ENCODE data around the gene ARMC6.
A peak's percentile ranks its signal among the peaks of the same experiment; 100 is the strongest.
"Not testable (repeated sequence)": the region's sequence is repeated elsewhere in the genome, so short reads cannot be mapped to it uniquely, and the experiment has no call there.

Gene ARMC6

DNA sequence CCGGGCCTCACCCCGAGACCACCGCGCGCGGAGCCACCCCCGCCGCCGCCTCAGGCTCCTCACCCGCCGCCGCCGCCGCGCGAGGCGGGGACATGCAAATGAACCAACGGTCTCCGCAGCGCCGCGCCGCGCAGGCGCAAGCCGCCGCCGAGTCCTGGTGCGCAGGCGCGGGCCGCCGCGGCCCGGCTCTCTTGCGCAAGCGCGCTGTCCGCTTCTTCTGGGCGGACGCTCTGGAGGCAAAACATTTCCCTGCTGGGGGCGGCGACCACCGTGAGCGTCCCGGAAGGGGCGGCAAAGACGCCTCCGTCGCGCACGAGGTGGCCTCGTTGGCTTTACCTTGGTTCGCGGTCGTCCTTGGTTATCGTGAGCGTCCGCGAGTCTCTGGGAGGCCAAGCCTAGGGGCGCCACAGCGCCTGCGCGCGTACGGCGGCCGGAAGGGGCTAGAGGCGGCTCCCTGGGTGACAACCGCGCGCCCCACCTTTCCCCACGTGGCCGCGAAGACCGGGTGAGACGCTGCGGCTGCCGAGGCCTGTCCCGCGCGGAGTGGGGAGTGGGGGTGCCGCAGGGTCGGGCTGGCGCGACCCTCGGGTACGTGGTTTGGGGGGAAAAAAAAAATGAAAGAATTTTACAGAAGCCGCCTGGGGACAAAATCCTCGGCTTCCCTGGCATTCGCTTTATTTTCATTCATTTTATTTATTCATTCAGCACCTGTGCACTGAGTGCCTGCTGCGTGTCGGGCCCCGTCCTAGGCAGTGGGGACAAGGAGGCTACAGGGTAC is at the start of gene ARMC6, which contains the start of gene SUGP2:
ARMC6 (plus strand) TSS at position 178 of the 778 bp plus-strand sequence. CDS start 607 bp downstream, outside the sequence.
SUGP2 (minus strand) TSS at position 92 of the 778 bp plus-strand sequence. CDS start 2,446 bp downstream, outside the sequence.
- DNase-seq, result peak; percentile 65

DNA sequence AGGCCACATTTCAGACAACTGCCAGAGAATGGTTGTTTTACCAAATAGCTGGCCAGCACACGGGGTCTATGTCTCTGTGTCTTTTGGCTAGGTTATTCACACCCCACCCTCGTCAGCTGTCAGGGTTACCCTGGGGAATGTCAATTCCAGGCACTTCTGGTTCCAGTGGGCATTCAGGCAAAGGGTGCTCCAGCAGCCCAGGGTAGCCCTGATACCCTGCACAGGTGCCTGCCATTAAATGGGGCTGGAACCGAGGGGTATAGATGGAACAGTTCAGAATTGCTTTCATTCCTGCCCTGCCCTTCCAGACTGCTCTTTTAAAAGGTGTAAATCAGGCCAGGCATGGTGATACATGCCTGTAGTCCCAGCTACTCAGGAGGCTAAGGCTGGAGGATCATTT is 49.2 kb upstream of the ARMC6 start:
- no peak for DNase-seq

DNA sequence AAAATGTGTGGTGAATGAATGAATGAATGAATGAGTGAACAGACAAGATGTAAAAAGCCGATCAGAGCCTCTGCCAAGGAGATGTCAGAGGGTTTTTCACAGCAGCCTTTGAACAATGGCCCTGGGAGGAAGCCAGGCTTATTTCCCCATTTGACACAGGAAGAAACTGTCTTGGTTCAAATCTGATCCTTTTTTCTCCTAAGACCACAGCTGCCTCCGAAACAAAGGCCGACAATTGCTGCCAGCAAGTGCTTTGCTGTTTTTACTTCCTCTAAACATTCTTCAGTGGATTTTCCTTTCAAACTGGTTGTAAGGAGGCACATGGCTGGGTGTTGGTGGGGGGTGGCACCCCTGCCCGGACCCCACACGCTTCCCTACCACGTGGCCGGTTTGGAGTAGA is 48.1 kb upstream of the ARMC6 start:
- DNase-seq, result no peak

DNA sequence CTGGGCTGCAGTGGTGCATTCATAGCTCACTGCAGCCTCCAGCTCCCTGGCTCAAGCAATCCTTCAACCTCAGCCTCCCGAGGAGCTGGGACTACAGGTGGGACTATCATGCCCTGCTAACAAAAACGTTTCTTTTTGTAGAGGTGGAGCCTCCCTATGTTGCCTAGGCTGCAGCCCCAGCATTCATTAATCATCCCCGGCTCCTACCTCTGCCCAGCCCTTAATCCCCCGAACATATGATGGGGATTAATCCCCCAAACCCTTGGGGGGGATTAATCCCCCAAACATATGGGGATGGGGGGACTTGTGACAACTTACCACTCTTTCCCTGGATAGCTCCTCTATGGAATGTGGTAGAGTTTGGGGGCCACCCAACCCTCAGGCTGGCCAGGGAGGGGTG is 45.9 kb upstream of the ARMC6 start:
- no peak for DNase-seq

DNA sequence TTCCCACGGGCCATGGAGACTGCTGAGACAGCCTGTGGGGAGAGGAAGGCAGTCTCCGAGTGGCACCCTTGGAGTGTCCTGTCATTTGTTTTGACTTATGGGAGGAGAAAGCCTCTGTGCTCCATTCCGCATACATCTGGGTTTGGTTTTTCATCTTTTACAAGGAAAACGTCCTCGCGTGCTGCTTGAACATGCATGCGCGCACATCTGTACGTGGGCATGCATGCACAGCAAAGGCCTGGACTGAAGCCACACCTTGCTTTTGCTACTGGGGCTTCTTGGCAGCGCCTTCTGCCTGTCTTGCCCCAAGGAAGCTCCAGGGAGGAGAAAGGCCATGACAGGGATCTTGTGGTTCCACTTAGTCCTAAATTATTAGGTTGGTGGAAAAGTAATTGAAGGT is 44.1 kb upstream of the ARMC6 start:
- no peak for DNase-seq

DNA sequence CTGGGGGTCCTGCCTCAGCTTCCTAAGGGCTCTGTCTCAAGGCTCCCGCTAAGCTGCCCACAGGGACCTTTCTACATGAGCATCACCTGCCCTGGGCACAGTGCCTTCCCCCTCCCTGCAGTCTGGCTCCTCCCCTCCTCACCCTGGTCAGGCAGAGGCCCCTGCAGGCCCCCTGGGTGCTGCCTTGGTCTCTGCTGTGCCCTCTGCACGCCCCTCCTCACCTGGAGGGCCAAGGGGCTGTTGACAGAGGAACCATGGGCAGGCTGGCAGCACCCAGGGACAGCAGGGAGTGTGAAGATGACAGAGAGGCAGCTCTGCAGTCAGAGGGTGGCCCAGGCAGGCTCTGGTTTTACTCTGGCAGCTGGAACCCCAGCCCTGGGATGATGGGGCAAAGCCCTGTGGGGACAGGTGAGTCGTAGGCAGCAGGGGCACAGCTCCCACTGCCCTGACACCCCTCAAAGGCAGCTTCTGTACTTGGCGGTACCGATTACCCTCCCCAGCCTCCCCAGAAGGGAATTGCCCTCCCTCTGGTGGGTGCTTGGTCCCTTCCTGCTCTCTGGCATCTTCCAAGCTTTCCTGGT is 43.2 kb upstream of the ARMC6 start:
- DNase-seq, result no peak

DNA sequence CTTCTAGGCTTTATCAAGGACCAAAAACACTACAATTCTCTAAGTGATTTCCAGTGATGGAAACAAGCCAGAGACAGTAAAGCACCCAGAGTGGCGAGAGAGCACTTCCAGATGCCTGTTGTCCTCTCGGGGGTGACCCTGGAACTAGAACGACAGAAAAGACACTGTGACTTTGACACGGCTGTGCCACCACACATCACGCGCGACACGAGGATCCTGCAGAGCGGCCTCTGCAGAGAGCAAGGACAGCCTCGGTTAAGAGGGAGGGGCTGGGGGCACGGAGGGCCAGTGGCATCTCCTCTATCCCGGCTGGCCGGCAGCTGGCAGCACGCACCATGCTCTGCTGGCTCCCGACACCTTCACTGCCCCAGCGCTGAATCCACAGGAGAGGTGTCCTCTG is 42.4 kb upstream of the ARMC6 start:
- no peak for DNase-seq

DNA sequence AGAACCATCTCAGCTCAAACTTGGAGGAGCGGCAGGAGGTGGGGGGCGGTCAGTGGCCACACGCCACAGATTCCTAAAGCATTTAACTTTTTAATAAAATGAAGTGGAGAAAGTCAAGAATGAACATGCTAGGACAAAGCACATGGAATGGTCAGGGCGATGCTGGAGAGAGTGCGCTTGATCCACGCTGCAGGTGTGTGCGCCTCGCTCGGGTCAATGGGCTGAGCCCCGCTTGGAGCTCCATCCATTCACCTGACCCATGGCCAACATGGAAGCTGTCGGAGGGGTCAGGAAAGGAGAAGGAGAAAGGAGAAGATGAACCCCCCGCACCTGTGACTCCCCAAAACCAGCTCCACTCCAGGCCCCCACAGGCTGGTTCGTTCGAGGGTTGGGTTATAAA is 41.9 kb upstream of the ARMC6 start:
- no peak for DNase-seq

DNA sequence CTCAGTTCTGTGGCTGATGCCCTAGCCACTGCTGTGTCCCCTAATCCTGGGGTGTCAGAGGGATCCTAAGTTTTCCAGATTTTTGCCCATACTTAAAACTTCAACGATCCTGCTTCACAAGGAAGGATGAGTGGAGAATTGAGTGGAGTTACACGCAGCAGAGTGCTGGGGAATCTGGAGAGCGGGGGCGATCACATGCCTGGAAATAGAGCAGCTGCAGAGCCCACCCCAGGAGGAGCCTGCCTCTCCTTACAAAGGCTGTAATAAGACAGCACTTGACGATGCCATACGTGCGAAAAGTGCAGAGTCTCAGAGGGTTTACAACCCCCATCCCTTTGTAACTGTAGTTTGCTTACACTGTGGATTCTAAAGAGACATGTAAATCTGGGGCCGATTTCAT is 40.7 kb upstream of the ARMC6 start:
- no peak for DNase-seq

DNA sequence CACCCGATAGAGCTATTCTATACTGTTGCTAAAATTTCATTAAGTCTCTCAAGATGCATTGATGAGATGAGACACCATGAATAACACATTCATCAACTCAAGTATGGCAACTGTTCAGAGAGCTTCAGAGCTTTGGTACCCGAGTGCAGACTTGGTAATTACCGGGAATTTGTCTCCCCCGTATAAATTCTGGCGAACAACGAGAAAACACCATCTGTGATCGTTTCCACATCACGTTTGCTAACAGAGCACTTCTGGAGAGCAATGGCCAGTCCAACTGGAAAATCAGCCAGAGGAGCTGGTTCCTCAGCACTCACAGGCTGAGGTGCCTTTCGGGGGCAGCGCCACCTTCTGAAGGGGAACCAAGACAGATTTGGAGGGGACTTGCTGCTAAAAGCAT is 40.3 kb upstream of the ARMC6 start:
- DNase-seq, result no peak

DNA sequence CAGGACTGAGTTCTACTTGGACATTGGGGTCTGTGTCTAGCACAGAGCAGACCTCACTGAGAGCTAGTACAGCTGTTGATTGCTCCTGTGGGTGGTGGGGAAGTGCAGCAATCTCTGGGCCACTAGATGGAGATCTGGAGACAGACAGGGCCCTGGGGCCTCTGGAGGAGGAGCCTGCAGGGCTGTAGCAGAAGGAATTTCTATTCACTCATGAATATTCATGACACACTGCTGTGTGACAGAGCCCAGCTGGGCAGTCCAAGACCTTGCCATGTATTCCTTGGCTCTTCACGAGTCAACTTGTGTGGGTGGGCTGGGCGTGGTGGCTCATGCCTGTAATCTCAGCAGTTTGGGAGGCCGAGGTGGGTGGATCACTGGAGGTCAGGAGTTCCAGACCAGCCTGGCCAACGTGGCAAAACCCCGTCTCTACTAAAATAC is 37.6 kb upstream of the ARMC6 start:
- DNase-seq, result no peak

DNA sequence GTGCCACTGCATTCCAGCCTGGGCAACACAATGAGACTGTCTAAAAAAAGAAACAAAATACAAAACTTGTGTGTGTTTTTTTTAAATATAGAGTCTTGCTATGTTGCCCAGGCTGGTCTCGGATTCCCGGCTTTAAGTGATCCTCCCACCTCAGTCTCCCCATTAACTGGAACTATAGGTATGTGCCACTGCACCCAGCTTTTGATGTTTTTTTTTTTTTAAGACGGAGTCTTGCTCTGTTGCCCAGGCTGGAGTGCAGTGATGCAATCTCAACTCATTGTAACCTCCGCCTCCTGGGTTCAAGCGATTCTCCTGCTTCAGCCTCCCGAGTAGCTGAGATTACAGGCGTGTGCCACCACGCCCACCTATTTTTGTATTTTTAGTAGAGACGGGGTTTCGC is 37.1 kb upstream of the ARMC6 start:
- no peak for DNase-seq

DNA sequence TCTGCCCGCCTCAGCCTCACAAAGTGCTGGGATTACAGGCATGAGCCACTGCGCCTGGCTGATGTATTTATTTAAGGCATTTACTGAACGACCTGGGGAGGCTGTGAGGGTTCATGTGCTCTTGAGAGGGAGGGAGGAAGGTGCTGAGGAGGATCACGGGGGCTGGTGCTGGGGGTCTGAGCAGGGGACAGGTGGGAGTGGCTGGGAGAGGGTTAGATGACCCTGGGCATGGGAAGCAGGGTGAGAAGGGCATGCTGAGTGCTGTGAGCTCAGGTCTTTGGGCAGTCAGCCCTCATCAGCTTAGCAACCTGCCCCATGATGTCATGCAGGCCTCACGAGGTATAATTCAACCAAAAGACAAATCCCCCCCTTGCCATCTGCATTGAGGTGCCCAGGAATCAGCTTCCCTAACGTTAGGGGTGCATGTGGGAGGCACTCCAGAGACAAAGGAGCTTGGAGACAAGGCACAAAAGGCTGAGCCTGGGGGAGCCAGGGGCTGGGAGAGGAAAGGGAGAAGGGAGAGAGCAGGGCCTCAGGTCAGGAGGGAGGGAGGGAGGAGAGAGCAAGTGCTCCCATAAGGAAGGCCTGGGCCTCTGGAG is 36.5 kb upstream of the ARMC6 start:
- no peak for DNase-seq

DNA sequence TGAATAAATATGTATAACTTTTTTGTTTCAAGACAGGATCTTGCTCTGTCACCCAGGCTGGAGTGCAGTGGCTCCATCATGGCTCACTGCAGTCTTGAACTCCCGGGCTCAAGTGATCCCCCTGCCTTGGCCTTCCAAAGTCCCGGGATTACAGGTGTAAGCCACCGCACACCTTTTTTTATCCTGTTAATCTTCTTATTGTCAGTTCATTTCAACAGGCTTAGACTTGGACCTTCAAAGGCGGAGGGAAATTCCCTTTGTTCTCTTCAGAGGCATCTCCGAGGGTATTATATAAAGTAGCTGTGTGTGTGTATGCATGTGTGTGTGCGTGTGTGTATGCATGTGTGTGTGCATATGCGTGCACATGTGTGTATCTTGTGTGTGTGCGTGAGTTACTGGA is 35.1 kb upstream of the ARMC6 start:
- DNase-seq, result no peak

DNA sequence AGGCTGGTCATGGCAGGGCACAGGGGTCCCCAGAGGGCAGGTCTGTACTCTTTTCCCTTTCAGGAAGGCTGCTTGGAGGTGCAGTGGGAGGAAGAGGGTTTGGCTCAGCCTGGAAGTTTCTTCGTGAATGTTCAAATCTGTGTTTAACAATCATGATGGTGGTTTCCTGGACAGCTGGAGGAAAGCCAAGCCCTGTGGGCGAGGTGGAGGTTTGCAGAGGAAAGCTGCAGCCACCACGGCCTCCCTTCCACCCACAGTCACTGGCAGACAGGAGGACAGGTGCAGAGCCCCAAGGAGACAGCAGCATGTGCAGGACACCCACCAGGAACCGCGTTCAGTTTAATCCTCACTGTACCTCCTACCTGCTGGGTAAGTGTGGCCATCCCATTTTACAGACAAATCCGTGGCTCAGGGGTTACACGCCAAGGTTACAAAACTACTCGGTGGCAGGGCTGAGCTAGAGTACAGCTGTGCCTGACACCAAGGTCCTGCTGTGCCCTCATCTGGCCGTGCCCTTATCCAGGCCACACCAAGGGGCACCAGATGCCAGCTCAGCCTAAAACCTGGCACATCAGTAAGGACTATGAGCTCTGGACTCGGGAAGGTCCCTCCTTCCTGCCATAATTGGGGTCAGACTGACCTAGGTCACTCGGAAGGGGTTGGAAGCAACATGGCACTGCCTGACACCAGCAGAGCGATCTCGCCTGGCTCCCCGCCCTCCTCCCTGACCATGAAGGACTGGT is 34.2 kb upstream of the ARMC6 start:
- DNase-seq, result no peak

DNA sequence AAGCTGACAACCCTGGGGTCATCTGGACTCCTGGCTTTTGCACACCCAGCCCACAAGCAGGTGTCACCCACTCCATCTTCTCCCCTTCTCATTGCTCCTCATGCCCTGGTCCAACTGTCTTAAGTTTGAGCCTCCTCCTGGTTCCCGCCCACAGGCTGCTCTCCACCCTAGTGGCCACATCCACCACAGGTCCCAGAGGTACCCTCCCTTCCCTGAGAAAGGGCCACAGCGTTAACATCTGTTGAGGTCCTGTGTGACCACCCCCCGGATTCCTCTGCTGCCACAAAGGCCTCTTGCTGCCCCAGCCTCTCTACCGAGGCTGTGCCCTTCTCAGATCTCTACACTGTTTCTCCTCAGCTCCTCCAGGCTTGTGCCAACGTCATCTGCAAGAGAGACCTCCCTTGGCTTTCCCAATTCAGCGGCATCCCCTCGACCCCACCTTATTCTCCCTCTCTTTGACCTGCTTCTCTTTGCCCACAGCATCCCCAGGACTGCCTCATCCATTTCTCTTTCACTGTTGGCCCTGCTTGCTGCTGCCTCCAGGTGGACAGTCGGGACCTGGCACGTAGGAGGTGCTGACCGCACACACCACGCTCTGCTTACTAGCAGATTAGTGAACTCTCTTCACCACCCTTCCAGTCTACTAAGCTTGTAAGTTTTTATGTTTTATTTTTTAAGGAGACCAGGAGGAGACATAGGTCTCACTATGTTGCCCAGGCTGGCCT is 33.3 kb upstream of the ARMC6 start:
- DNase-seq, result no peak

DNA sequence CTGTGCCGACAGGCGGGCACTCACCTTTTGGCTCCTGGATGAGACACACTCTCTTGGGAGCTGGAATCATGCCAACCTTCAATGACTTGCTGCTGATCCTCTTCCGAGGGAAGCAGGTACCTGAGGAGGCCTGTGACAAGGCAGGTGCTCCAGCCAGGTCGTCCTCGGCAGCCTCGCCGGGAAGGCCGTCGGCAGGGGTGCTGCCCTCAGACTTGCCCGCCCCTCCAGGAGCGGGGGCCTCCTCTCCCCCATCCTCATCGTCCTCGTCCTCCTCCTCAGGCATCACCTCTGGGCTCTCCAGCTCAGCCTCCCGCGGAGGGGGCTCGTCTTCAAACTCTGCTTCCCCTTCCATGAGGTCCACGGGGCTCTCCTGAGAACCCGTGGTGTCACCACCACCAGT is 29.3 kb upstream of the ARMC6 start:
- no peak for DNase-seq

DNA sequence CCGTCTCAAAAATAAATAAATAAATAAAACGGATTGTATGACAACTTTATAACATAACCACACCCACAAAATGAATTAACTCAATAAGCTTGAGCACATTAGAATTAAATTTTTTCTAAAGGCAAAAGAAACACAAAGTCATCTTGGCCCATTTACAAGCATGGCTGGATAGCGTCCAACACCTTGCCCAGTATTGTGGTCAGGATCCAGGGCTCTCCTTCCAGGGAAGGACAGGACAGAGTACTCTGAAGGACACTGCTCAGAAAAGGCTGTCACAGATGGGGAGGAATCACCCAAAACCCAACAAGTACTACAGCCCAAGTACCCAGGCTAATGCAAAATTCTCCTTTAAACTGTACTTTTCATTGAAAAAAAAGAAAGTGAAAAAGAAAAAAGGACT is 27.2 kb upstream of the ARMC6 start:
- DNase-seq, result no peak

DNA sequence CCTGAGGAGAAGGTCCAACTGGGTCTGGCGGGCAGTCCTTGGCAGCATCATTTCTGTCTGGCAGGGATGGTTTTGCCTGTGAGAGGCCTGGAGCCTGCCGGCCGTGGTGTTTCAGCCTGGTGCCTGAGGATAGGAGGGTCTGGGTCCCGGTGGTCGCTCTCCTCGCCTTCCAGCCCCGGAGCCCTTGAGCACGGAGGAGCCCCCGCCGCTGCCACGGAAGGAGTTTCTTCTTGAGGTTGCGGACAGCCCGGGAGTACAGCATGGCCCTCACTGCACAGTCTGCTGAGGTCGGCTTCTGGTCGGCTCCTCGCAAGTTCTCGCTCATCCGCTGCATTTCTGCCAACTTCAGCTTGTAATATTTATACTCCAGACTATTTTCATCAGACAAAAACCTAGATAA is 23.5 kb upstream of the ARMC6 start:
- DNase-seq, result no peak

DNA sequence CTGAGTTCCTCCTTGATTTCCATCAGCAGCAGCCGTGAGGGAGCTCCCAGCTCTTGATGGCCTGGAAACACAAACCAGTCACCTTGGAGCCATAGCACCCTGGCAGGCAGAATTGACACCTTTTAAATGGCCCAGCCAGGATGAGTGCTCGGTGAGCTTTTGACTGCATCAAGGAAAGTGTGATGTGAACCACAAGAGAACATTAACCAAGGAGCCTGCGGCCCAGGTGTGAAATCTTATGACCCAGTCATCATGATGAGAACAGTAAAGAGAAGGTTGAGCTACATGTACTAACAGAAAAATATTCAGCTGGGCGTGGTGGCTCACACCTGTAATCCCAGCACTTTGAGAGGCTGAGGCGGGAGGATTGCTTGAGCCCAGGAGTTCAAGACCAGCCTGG is 22.9 kb upstream of the ARMC6 start:
- no peak for DNase-seq

DNA sequence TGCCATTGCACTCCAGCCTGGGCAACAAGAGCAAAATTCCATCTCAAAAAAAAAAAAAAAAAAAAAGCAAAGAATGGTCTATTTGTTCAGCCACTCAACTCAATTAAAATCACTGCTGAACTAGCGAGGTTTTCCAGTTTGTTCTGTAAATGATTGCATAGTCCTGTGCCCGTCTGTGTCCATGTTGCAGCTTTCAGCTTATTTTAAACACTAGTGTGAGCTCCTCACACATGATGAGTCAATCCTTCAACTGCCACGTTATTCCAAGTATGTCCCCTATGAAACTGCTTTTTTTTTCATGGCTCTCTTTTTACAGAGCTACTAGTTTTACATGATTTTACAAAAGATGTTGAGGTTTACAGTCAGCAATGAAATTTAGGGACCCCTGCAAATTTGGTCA is 12.3 kb upstream of the ARMC6 start:
- no peak for DNase-seq

DNA sequence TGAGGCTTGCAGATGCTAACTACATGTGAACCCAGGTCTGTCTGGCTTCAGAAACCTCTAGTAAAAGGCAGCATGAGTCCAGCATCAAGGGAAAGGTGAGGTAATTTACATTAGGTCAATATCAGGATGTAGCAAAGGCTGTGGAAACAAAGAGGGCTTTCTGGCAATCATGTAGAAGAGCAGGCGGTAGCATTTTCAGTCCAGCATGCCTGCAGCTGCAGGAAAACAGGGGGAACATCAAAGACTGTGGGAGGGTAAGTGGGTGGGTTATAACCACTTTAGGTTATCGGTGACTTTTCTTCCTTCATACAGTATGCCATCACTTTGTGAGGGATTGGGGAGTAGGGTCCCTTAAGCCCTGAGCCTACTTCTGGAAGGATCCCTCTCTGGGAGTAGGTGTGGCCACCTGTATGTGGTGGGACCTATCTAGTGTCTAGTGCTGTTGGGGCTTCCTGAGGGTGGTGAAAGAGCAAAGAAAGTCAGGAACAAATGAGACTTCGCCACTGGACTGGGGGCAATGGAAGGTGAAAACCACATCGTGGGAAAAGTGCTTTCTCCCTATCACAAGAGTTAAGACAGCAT is 10.9 kb upstream of the ARMC6 start:
- no peak for DNase-seq

DNA sequence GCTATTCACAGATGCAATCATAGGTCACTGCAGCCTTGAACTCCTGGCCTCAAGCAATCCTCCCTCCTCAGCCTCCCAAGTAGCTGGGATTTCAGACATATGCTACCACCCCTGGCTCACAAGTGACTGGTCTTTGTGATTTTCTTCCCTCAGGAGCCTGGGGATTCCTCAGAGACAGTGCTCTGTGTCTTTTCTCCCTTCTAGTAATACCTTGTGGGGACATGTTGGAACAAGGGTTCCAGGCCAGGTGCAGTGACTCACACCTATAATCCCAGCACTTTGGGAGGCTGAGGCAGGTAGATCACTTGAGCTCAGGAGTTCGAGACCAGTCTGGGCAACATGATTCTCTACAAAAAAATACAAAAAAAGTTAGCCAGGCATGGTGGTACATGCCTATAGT is 10.0 kb upstream of the ARMC6 start:
- not testable (repeated sequence) for DNase-seq

Measured in NCI-H748 treated with DMSO at 0.1 percent for 48 hours (cell line).